ENCODE measurements around the gene TBC1D4.

GRCh38 chr13:75334634-75335447 lies 147.1 kb downstream of the TBC1D4 start:
- TF ChIP-seq CTCF (conservative IDR thresholded peaks at IDR 0.05; ENCODE audit: low read length) (no peak), EZH2phosphoT487 (IDR thresholded peaks at IDR 0.05; ENCODE audit: borderline replicate concordance) (no peak)
